NCI-H748 (cell line): ENCODE data around the gene DDX21.
A peak's percentile ranks its signal among the peaks of the same experiment; 100 is the strongest.
"Not testable (repeated sequence)": the region's sequence is repeated elsewhere in the genome, so short reads cannot be mapped to it uniquely, and the experiment has no call there.

Source experiments
- DNase-seq: peaks from one replicate; lab custom pipeline; 2025; ENCODE audit not compliant: unreplicated experiment; lab: John Stamatoyannopoulos, UW

DDX21 gene

DNA sequence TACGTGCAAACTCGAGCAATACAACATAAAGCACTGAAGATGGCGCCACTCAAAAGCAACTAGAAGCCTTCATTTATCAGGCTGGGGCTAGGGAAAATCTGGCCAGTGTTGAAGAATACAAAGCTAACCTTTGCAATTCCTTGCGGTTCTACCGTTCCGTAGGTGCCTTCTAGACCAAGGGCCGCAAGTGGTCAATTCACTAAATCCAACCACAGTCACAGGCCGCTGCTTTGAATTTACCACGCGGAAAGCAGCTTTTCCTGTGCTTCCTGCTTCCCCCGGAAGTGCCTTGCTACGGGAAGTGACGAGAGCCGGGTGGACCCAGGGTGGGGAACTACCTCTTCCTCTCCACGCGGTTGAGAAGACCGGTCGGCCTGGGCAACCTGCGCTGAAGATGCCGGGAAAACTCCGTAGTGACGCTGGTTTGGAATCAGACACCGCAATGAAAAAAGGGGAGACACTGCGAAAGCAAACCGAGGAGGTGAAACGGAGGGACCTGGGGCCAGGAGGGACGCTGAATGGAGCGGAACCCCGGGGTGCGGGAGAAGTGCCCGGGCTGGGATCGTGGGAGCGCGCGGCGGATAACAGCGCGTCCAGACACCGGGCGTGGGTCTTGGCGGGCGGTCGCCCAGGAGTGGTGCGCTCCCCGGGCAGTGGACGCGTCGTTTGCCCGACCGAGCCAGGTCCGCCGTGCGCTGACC lies at the start of gene DDX21:
Gene DDX21 (plus strand): TSS at position 339 of the 701 bp plus-strand sequence. CDS start 56 bp downstream, at position 395.
- peak; percentile 89 for DNase-seq

DNA sequence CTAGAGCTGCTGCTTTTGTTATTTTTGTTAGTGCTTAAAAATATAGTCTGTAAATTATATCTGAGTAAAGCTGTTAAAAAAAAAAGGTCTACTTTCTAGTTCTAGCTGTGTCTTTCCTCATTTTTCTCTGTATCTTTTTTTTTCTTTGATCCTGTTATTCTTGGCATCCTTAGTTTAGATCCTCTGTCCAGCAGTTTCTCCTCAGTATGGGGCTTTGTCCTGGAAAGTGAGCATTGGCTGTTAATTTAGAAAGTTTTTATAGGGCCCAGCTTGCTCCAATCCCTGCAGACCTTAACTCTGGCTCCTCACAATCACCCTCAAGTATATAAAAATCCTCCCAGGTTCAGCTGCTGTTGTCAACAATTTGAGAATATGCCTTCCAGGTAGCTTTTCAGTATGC lies 31.4 kb upstream of the DDX21 start:
- DNase-seq, result no peak

DNA sequence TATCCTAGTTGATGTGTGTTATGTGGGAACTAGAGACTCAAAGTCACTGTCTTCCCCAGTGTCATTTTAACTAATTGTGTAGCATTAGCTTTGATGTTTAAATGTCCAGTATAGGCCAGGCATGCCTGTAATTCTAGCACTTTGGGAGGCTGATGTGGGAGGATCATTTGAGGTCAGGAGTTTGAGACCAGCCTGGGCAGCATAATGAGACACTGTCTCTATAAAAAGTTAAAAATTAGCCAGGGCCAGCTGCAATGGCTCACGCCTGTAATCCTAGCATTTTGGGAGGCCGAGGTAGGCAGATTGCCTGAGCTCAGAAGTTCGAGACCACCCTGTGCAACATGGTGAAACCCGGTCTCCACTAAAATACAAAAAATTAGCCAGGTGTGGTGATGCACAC lies 30.5 kb upstream of the DDX21 start:
- no peak for DNase-seq

GRCh38 chr10:68929157-68929556 lies 26.8 kb upstream of the DDX21 start:
- DNase-seq, result not testable (repeated sequence)

GRCh38 chr10:68929888-68930287 lies 26.1 kb upstream of the DDX21 start:
- not testable (repeated sequence) for DNase-seq

DNA sequence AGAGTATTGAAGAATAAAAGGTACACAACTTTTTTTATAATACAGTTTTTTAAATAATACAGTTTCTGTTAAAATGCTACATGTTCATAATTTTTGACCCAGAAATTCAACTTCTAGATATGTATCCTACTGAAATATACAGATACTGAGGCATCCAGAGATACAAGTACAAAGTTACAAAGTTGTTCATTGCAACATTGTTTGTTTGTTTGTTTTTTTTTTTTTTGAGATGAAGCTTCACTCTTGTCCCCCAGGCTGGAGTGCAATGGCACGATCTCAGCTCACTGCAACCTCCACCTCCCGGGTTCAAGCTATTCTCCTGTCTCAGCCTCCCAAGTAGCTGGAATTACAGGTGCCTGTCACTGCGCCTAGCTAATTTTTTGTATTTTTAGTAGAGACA lies 23.1 kb upstream of the DDX21 start:
- not testable (repeated sequence) for DNase-seq

GRCh38 chr10:68934994-68935393 lies 21.0 kb upstream of the DDX21 start:
- no peak for DNase-seq

DNA sequence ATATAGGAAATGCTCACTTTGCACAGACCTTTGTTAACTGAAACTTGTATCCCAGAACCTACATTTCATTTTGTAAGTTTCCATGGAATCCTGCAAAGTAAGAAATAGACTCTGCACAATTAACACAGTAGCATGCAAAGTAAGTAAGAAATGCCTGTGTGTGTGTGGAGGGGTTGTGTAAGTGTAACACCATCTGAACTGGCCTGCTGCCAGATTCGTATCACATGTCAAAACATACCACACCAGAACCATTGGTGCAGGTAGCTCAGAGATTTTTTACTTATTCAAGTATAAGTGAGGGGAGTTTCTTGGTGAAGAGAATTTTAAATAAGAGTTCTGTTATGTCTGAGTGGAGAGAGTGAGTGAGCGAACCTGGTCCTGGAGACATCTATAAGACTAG lies 17.9 kb upstream of the DDX21 start:
- no peak for DNase-seq

GRCh38 chr10:68938884-68939283 lies 17.1 kb upstream of the DDX21 start:
- no peak for DNase-seq

GRCh38 chr10:68940917-68941316 lies 15.1 kb upstream of the DDX21 start:
- not testable (repeated sequence) for DNase-seq

DNA sequence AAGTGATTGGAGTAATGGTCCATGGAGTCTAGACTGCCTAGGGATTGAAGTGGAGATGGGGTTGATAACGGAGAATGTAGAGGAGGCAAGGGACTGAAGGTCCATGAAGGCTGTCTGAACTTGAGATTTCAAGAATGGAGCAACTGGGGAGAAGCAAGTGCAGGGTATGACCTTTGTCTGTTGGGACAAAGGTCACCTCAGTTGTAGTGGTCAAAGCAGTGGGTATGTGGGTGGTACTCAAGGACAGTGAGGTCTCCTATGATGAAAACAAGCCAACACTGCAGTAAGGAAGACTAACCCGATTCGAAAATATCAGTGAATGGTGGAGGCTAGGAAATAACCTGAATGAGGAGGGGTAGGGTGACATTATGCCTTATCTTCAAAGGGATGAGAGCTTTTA lies 5.4 kb upstream of the DDX21 start:
- DNase-seq, result no peak

DNA sequence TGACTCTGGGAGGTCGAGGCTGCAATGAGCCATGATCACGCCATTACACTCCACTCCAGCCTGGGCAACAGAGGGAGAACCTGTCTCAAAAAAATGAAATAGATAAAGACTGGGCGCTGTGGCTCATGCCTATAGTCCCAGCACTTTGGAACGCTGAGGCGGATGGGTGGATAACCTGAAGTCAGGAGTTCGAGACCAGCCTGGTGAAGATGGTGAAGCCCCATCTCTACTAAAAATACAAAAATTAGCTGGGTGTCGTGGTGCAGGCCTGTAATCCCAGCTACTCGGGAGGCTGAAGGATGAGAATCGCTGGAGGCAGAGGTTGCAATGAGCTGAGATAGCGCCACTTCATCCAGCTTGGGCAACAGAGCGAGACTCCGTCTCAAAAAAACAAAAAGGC lies 1.1 kb upstream of the DDX21 start:
- no peak for DNase-seq

GRCh38 chr10:68955355-68955831 lies 577 bp upstream of the DDX21 start:
- peak; percentile 29 for DNase-seq

DNA sequence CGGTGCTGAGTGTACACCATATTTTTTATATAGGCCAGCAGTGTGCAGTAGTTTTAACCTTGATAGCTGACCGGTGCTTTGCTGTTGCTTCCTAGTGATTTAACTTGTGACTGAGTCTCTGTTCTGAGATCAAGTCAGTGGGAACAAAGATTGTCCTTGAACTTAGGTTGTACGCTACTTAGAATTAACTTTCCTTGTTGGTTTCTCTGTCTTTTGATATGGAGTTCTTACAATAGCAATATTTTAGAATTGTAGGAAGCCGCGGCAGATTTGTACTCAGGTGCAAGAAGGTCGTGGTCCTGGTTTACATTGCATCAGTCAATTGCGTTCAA lies 1.3 kb downstream of the DDX21 start:
- DNase-seq, result no peak

- no peak for DNase-seq
Measured at GRCh38 chr10:68957654-68958053, 1.7 kb downstream of the DDX21 start.

- DNase-seq, result no peak
Measured at GRCh38 chr10:68959695-68960527, 3.9 kb downstream of the DDX21 start.

GRCh38 chr10:68963151-68963550 lies 7.2 kb downstream of the DDX21 start:
- no peak for DNase-seq

DNA sequence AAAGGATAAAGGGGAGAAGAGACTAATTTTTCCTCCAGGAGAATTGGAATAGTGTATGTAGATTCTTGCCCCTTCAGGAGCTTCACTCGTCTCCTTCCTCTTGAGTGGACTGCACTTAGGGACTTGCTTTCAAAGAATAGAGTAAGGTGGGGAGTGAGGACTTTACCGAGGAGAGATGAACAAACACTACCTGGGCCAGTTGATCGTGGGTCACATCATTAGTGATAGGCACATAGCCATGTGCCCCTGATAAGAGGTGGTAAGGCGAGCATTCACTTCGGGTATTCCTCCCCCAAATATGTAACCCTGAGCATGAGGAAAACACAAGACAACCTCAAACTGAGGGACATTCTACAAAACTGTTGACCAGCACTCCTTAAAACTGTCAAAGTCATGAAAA lies 18.0 kb downstream of the DDX21 start:
- DNase-seq, result no peak

- not testable (repeated sequence) for DNase-seq
Measured at GRCh38 chr10:68975936-68976473, 20.0 kb downstream of the DDX21 start.

GRCh38 chr10:68979738-68980137 lies 23.8 kb downstream of the DDX21 start:
- DNase-seq, result not testable (repeated sequence)

DNA sequence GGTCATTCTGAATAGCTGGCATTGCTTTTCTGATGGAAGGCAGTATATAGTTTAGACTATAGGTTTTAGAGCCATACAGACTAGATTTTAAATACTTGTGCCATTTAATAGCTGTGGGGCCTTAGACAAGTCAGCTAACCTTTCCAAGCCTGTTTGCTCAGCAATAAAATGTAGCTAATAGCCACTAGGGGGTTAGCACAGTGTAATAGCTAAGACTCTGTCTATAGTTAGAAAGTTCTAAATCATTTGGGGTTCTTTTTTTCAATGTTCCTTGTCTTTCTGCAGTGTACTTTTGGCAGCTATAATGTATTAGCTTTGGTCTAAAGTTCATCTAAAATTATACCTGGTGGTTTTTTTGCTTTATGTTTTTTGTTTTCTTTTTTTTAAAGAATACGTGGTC lies 25.1 kb downstream of the DDX21 start:
- no peak for DNase-seq

GRCh38 chr10:68982389-68982788 lies 26.4 kb downstream of the DDX21 start:
- no peak for DNase-seq
